Measurements from ENCODE around the gene CRACDL. TPM values are rescaled to one million over a fixed set of nuclear protein-coding genes. Genes with fewer than 3 reads are reported as not detected.

CRACDL gene
- total and polyA plus RNA-seq, 2 of the 13 experiments (the other 11 are each of a cell fraction or from before 2014, with no cell fraction given) = 0.15 to 0.26 TPM

DNA sequence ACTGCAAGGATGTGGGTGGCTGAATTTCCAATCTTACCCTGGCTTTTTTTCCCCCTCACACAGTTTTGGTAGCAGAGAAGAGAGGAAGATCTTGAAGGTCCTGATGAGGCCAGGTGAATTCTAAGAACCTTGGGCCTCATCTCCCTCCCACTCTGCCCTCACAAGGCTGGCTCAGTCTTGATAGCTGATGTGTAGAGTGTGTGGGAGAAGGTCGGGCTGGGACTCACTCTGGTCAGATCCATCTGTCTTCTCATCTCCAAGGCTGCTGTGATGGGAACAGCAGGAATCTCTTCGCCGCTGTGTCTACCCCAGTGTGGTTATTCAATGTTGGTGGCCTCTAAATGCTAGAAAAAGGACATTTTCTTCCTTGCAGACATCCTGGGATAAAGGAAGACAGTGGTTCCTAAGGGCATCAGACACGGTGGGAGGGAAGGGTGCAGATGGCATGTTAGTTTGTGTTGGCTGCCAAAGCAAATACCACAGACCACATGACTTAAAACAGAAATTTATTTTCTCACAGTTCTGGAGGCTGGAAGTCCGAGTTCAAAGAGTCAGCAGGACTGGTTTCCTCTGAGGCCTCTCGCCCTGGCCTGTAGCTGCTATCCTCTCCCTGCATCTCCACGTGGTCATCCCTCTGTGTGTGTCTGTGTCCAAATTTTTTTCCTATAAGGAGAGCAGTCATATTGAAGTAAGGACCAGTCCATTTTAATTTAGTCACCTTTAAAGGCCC is 167.5 kb downstream of the CRACDL start (continued):
- no peak for TF ChIP-seq ZBTB7A (CRISPR knock-in tag; IDR thresholded peaks at IDR 0.05)
- peak; percentile 65 for TF ChIP-seq POLR2G (IDR thresholded peaks at IDR 0.05; ENCODE audit: low read depth, low read length)
- peak; percentile 27; the same call in 1 of the 2 replicates for TF ChIP-seq NCOR1 (IDR thresholded peaks at IDR 0.05; ENCODE audit: borderline replicate concordance, low read length)
- 0 out of 2 replicates have a peak, but pooled peaks have one; percentile 41 for TF ChIP-seq ZNF547 (CRISPR knock-in tag; IDR thresholded peaks at IDR 0.05)
- TF ChIP-seq, protein P1, sequence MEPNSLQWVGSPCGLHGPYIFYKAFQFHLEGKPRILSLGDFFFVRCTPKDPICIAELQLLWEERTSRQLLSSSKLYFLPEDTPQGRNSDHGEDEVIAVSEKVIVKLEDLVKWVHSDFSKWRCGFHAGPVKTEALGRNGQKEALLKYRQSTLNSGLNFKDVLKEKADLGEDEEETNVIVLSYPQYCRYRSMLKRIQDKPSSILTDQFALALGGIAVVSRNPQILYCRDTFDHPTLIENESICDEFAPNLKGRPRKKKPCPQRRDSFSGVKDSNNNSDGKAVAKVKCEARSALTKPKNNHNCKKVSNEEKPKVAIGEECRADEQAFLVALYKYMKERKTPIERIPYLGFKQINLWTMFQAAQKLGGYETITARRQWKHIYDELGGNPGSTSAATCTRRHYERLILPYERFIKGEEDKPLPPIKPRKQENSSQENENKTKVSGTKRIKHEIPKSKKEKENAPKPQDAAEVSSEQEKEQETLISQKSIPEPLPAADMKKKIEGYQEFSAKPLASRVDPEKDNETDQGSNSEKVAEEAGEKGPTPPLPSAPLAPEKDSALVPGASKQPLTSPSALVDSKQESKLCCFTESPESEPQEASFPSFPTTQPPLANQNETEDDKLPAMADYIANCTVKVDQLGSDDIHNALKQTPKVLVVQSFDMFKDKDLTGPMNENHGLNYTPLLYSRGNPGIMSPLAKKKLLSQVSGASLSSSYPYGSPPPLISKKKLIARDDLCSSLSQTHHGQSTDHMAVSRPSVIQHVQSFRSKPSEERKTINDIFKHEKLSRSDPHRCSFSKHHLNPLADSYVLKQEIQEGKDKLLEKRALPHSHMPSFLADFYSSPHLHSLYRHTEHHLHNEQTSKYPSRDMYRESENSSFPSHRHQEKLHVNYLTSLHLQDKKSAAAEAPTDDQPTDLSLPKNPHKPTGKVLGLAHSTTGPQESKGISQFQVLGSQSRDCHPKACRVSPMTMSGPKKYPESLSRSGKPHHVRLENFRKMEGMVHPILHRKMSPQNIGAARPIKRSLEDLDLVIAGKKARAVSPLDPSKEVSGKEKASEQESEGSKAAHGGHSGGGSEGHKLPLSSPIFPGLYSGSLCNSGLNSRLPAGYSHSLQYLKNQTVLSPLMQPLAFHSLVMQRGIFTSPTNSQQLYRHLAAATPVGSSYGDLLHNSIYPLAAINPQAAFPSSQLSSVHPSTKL (CRISPR knock-in tag; IDR thresholded peaks at IDR 0.05) = peak; percentile 64
- peak; percentile 58; the same call in 1 of the 2 replicates for TF ChIP-seq FOXC1 (CRISPR knock-in tag; IDR thresholded peaks at IDR 0.05; ENCODE audit: borderline replicate concordance)
- TF ChIP-seq SMAD9 (CRISPR knock-in tag; IDR thresholded peaks at IDR 0.05) = no peak
- TF ChIP-seq SOX6 (IDR thresholded peaks at IDR 0.05) = no peak
- 0 out of 2 replicates have a peak, but pooled peaks have one; percentile 29 for TF ChIP-seq SOX6 (CRISPR knock-in tag; IDR thresholded peaks at IDR 0.05)
- TF ChIP-seq TFE3 (CRISPR knock-in tag; IDR thresholded peaks at IDR 0.05) = peak; percentile 91
- peak; percentile 27; the same call in 1 of the 2 replicates for TF ChIP-seq SP5 (CRISPR knock-in tag; IDR thresholded peaks at IDR 0.05; ENCODE audit: borderline replicate concordance, low read depth)
- 0 out of 2 replicates have a peak, but pooled peaks have one; percentile 13 for TF ChIP-seq ZNF12 (CRISPR knock-in tag; IDR thresholded peaks at IDR 0.05)
- TF ChIP-seq ZNF205 (CRISPR knock-in tag; IDR thresholded peaks at IDR 0.05) = peak; percentile 13; the same call in 1 of the 2 replicates
- no peak for TF ChIP-seq TOE1 (CRISPR knock-in tag; IDR thresholded peaks at IDR 0.05)
- TF ChIP-seq, protein P2, sequence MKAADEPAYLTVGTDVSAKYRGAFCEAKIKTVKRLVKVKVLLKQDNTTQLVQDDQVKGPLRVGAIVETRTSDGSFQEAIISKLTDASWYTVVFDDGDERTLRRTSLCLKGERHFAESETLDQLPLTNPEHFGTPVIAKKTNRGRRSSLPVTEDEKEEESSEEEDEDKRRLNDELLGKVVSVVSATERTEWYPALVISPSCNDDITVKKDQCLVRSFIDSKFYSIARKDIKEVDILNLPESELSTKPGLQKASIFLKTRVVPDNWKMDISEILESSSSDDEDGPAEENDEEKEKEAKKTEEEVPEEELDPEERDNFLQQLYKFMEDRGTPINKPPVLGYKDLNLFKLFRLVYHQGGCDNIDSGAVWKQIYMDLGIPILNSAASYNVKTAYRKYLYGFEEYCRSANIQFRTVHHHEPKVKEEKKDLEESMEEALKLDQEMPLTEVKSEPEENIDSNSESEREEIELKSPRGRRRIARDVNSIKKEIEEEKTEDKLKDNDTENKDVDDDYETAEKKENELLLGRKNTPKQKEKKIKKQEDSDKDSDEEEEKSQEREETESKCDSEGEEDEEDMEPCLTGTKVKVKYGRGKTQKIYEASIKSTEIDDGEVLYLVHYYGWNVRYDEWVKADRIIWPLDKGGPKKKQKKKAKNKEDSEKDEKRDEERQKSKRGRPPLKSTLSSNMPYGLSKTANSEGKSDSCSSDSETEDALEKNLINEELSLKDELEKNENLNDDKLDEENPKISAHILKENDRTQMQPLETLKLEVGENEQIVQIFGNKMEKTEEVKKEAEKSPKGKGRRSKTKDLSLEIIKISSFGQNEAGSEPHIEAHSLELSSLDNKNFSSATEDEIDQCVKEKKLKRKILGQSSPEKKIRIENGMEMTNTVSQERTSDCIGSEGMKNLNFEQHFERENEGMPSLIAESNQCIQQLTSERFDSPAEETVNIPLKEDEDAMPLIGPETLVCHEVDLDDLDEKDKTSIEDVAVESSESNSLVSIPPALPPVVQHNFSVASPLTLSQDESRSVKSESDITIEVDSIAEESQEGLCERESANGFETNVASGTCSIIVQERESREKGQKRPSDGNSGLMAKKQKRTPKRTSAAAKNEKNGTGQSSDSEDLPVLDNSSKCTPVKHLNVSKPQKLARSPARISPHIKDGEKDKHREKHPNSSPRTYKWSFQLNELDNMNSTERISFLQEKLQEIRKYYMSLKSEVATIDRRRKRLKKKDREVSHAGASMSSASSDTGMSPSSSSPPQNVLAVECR (CRISPR knock-in tag; IDR thresholded peaks at IDR 0.05; ENCODE audit: borderline replicate concordance) = peak; percentile 18; the same call in 1 of the 2 replicates
- peak; percentile 59; the same call in 1 of the 2 replicates for TF ChIP-seq ZNF564 (CRISPR knock-in tag; IDR thresholded peaks at IDR 0.05)
- 0 out of 2 replicates have a peak, but pooled peaks have one; percentile 16 for TF ChIP-seq MNT (IDR thresholded peaks at IDR 0.05)
